OCI-LY7 (cell line): ENCODE measurements around the gene LRRC8D.

Experiments used
- EZH2phosphoT487 ChIP-seq: fragments of 200-600 bp; sonication (generic); IDR thresholded peaks from 2 replicates; pipeline ENCODE4 v1.6.1; 2018; ENCODE audit warnings: low read depth, borderline replicate concordance, mild to moderate bottlenecking, mixed run types, antibody characterized with exemption, low read length, moderate library complexity, mixed read lengths
- TF ChIP-seq, protein P1 (sequence below): fragments of 200-600 bp; sonication (generic); conservative IDR thresholded peaks from 2 replicates; pipeline ENCODE4 v1.5.1; 2014; ENCODE audit warnings: mild to moderate bottlenecking, antibody characterized with exemption, low read length, moderate library complexity, mixed read lengths

- TF ChIP-seq, protein P1, sequence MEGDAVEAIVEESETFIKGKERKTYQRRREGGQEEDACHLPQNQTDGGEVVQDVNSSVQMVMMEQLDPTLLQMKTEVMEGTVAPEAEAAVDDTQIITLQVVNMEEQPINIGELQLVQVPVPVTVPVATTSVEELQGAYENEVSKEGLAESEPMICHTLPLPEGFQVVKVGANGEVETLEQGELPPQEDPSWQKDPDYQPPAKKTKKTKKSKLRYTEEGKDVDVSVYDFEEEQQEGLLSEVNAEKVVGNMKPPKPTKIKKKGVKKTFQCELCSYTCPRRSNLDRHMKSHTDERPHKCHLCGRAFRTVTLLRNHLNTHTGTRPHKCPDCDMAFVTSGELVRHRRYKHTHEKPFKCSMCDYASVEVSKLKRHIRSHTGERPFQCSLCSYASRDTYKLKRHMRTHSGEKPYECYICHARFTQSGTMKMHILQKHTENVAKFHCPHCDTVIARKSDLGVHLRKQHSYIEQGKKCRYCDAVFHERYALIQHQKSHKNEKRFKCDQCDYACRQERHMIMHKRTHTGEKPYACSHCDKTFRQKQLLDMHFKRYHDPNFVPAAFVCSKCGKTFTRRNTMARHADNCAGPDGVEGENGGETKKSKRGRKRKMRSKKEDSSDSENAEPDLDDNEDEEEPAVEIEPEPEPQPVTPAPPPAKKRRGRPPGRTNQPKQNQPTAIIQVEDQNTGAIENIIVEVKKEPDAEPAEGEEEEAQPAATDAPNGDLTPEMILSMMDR, result no peak
- no peak for TF ChIP-seq EZH2phosphoT487
Observed at GRCh38 chr1:89986020-89986419, 165.2 kb downstream of the LRRC8D start.
